Measurements from ENCODE around the gene RRP12.
"Not testable (repeated sequence)": the region's sequence is repeated elsewhere in the genome, so short reads cannot be mapped to it uniquely, and the experiment has no call there.

Gene RRP12

DNA sequence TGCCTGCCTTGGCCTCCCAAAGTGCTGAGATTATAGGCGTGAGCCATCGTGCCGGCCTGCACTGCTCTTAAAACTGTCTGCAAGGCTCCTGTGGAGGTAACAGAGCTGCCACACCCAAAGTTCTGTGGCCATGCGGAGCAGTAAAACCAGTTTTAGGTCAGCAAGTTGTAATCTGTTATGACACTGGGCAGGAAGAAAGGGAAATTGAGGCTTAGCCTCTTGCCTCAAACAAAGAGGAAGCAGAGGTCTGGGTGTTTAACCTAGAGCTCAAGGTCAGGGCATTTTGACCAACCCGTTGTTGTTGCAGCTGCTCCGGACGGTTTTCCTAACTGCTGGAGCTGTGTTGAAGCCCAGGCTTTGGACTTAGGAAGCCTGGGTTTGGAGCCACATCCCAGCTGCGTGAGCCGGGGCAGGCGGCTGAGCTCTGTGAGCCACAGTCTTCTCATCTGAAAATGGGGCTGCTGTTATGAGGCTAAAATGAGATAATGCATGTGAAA is 7.4 kb upstream of the RRP12 start:
- DNase-seq (ENCODE audit: low read depth in 2 of 2), result no peak

DNA sequence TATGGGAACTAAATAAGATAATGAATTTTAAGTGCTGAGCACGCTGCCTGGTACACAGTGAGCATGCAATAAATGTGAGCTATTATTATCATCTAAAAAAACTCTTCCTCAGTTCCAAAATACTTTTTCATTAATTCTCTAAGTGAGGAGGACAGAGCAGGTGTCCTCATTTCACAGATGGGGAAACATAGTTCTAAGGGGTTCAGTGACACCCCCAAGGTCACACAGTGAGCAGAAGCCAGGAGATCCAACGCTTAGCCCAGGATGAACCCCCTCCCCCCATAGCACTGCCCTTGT is 6.8 kb upstream of the RRP12 start:
- DNase-seq (ENCODE audit: low read depth in 2 of 2), result no peak

DNA sequence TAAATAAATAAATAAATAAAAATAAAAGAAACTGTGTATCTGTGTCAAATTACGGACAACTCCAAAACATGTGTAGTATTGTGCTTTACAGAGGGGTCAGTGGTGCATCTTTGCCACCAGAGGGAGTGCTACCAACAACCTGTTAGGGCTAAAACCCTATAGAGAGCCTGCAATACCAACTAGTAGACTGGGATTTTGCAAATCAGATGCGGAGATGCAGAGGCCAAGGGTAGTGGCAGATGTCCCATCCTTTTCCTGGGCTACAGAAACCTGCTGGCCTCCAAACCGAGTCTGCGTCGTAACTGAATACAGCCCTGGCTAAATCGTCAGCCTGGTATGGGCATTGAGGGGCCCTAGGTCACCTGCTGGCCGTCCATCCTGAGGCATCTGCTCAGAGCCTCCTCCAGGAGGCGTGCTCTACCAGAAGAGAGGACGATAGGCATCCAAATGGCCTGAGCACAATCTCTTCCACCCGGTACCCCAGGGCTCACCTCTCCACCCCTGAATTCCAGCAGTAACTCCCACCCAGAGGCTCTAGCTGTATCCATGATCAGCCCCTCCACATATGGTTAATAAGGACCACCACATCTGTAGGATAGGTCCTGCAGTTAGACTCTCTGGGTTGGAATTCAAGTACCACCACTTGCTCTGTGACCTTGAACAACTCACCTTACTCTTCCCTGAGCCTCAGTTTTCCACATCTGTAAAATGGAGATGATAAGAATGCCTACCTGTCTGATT is 6.2 kb upstream of the RRP12 start:
- no peak for DNase-seq (ENCODE audit: low read depth in 2 of 2)

DNA sequence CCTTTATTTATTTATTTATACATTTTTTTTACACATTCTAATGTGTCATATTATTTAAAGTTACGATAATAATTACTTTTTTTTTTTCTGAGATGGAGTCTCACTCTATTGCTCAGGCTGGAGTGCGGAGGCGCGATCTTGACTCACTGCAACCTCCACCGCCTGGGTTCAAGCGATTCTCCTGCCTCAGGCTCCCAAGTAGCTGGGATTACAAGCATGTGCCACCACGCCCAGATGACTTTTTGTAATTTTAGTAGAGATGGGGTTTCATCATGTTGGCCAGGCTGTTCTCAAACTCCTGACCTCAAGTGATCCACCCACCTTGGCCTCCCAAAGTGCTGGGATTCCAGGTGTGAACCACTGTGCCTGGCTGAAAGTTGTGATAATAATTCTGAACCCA is 5.3 kb upstream of the RRP12 start:
- not testable (repeated sequence) for DNase-seq (ENCODE audit: low read depth in 2 of 2)

DNA sequence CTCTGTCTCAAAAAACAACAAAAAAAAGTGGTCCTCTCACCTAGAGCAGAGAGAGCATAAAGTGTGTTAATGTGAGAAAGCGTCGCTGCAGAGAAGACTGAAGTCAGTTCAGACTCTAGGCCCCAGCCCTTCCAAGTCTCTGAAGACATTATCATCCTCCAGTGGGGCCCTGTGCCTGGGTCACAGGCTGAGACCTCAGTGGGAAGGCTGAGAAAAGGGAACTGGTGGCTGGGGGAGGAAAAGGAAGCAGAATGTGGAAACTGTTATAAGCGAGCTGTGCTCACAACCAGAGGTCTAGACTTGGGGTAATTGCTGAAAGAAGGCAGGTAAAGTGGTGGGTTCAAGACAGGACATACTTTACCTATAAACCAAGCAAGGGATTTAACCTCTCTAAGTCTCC is 4.9 kb upstream of the RRP12 start:
- DNase-seq (ENCODE audit: low read depth in 2 of 2), result no peak

DNA sequence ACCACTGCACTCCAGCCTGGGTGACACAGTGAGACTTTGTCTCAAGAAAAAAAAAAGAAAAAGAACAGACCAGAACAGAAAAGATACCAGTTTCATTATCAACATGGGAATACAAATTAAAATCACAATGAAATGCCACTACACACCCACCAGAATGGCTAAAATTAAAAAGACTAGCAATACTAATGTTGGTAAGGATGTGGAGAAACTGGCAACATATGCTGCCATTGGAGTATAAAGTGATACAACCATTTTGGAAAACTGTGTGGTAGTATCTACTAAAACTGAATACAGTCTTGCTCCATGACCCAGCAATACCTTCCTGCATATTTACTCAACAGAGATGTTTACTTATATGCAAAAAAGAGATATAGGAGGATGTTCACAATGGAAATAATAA is 2.9 kb upstream of the RRP12 start:
- no peak for DNase-seq (ENCODE audit: low read depth in 2 of 2)

DNA sequence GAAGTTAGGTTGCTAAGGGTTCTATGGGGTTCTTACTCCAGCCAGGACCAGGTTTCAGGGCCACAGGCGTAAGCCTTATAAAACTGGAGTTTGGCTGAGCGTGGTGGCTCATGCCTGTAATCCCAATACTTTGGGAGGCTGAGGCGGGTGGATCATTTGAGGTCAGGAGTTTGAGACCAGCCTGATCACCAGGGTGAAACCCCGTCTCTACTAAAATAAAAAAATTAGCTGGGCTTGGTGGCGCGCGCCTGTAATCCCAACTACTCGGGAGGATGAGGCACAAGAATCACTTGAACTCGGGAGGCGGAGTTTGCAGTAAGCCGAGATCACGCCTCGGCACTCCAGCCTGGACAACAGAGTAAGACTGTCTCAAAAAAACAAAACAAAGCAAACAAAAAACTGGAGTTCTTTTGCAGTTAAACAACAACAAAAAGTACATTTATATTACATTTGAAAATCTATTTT is 347 bp upstream of the RRP12 start:
- DNase-seq (ENCODE audit: low read depth in 2 of 2), result no peak

DNA sequence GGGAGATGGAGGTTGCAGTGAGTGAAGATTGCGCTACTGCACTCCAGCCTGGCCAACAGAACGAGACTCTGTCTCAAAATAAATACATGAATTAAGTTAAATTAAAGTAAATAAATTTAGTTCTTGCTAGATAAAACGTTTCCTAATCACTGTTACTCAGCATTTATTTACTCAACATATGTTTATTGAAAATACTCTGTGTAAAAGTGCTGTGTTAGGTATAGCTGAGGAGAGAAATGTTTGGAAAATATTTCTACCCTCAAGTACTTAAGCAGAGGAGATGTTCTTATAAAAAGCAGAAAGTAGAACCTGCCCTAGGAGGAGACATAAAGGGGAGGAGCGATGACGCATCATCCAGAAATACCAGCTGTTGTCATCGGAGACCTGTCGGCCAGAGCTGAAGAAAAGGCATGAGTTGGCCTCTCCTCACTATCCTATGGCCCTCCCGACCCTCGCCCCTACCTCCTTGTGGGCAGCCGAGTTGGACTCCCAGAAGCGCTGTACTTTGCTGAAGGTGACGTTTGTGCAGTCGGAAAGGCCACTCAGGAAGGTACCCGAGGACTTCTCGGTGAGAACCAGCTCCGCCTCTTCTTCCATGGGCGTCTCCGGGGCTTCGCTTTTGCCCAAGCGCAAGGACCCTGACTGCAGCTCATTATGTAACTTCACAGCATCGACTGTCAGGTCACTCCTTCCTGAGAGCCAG is 1.1 kb downstream of the RRP12 start:
- DNase-seq (ENCODE audit: low read depth in 2 of 2), result no peak

DNA sequence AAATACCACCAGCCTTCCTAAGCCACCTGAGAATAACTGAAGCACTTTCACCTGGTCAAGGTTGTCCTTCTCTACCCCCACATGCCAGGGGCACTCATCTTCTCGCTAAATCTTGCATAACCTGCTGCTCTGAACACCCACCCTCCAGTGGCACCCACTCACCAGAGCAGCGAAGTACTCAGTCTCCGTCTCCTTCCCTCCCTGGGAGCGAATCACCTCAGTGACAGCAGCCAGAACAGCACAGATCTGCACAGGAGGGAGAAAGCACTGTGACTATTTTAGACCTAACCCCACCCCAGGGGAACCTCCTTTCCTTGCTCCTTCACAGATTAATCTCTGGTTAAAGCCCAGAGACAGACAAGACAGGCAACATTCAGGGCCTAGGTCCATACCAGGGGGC is 5.1 kb downstream of the RRP12 start:
- DNase-seq (ENCODE audit: low read depth in 2 of 2), result no peak

DNA sequence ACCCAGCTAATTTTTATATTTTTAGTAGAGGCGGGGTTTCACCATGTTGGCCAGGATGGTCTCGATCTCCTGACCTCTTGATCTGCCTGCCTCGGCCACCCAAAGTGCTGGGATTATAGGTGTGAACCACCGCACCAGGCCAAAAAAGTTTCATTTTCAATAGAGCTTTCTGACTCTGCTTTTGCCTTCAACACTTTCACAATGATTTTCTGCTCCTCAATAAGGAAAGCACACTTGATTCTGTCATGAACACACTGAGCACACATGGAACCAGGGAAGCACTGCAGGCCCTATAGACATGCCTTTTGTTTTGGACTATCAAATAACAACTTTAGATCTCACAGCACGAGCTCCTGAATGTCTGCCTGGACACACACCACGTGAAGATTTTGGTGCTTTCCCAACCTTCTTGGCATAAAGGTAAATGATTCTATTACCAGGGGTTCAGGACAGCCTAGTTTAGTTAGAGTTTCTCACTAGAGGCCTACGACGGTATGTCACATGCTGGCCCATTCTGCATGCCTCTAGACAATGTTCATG is 8.0 kb downstream of the RRP12 start:
- no peak for DNase-seq (ENCODE audit: low read depth in 2 of 2)

DNA sequence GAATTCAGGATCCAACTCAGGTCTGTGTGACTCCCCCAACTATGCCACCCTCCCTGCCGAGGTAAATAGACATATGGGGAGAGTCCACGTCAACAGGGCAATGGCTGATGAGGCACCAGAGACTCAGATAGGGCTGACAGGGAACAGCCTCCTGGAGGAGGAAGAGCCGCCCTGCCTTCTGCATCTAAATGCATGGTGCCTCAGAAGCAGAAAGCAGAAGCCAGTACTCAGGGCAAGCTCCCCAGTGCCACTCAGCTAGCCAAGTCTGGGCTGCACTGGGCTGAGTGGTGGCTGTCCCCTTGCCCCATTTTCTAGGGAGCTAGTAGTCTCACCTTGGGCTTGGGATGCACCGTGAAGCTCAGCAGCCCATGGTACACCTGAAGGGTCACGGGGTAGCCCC is 11.0 kb downstream of the RRP12 start:
- DNase-seq (ENCODE audit: low read depth in 2 of 2), result no peak

DNA sequence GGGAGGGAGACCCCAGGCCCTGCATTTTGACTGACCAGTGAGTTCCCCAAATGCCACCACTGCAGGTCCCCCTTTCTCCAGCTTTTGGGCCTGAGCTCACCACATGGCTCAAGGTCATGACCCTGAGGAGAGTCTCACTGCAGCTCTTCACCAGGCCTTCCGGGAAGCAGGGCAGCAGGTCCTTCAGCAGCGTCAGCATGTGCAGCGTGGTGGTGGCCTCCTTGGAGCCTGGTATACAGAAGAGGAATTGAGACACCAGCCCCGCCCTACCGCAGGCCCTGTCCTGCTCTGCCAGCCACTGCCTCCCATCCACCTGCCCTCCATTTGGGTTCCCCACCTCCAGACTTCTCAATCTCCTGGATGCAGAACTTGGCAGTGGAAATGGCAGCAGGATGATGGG is 13.0 kb downstream of the RRP12 start:
- DNase-seq (ENCODE audit: low read depth in 2 of 2), result no peak

DNA sequence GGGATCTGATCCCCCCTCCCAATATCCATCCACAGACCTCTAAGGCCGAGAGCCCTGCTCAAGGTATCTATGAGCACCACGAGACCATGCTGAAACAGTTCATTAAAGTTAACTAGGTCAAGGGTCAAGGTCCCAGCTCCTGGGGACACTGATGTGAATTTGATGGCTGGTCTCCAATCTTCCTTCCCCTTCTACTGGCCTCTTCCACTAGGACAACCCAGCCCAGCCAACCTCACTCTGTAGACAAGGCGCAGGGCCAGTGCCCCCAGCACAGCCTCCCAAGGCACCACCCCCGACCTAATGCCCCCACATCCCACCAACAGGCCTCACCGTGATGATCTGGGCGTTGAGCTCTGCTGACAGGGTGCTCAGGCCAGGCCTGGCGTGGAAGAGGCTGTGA is 15.6 kb downstream of the RRP12 start:
- DNase-seq (ENCODE audit: low read depth in 2 of 2), result no peak

DNA sequence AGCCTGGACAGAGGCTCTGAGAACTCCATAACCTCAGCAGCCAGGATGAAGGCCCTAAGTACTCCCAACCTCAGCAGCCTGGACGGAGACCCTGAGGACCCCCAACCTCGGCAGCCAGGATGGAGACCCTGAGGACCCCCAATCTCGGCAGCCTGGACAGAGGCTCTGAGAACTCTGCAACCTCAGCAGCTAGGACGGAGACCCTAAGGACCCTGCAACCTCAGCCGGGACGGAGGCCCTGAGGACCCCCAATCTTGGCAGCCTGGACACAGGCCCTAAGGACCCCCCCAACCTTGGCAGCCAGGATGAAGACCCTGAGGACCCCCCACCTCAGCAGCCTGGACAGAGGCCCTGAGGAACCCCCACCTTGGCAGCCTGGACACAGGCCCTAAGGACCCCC is 16.5 kb downstream of the RRP12 start:
- no peak for DNase-seq (ENCODE audit: low read depth in 2 of 2)

DNA sequence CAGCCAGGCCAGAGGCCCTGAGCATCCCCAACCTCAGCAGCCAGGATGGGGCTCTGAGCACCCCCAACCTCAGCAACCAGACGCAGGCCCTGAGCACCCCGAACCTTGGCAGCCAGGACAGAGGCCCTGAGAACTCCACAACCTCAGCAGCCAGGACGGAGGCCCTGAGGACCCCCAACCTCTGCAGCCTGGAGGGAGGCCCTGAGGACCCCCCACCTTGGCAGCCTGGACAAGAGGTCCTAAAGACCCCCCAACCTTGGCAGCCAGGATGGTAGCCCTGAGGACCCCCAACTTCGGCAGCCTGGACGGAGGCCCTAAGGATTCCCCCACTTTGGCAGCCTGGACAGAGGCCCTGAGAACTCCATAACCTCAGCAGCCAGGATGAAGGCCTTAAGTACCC is 17.0 kb downstream of the RRP12 start:
- no peak for DNase-seq (ENCODE audit: low read depth in 2 of 2)

DNA sequence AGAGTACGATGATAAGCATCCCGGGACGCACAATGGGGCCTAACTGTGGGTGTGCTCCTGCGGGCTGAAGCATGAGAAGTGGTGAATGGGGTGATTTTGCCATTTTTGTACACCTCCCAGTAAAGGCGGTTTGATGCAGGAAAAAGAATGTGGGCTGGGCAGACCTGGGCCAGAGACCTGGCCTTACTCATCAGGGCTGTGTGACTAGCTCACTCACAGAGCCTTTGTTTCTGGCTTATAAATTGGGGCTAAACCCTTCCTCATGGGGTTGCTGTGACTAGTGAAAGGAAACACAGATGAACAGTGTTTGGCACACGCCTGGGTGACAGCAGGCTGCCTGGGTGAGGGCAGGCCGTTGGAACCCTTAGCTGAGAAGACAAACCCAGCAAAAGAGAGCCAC is 18.0 kb downstream of the RRP12 start:
- DNase-seq (ENCODE audit: low read depth in 2 of 2), result no peak

DNA sequence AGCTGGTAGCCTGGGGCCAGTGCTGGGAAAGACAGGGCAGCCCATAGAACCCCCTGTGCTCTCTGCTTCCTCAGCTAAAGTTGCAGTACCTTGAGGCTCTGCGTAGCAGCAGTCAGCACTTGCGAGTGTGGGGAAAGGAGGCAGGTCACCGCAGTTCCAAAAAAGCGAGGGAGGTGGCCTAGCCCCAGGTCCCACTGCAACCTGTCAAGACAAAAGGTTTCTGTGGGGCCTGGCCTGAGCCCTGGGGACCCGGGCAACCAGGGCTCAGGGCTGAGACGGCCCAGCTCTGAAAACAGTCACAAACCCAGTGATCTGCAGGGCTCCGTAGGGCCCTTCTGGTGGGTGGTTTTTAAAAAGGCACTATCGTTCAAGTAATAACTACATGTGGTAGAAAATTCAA is 19.5 kb downstream of the RRP12 start:
- no peak for DNase-seq (ENCODE audit: low read depth in 2 of 2)

DNA sequence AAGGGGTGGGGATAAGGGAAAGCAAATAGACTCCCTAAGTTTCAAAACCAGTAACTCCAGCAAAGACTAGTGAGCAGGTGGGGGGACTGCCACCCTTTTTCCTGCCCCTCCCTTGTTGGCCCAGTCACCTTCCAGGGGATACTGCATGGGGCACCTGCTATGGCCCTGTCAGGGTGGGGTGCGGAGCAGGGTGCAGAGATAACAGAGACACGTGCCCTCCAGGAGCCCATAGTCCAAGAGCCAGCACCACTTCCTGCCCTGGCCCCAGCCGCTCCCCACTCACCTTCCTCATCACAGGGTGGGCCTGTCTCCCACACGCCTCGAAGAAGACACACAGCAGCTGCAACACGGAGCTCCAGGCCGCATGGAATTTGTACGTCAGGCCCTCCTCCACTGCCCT is 20.6 kb downstream of the RRP12 start:
- DNase-seq (ENCODE audit: low read depth in 2 of 2), result no peak

DNA sequence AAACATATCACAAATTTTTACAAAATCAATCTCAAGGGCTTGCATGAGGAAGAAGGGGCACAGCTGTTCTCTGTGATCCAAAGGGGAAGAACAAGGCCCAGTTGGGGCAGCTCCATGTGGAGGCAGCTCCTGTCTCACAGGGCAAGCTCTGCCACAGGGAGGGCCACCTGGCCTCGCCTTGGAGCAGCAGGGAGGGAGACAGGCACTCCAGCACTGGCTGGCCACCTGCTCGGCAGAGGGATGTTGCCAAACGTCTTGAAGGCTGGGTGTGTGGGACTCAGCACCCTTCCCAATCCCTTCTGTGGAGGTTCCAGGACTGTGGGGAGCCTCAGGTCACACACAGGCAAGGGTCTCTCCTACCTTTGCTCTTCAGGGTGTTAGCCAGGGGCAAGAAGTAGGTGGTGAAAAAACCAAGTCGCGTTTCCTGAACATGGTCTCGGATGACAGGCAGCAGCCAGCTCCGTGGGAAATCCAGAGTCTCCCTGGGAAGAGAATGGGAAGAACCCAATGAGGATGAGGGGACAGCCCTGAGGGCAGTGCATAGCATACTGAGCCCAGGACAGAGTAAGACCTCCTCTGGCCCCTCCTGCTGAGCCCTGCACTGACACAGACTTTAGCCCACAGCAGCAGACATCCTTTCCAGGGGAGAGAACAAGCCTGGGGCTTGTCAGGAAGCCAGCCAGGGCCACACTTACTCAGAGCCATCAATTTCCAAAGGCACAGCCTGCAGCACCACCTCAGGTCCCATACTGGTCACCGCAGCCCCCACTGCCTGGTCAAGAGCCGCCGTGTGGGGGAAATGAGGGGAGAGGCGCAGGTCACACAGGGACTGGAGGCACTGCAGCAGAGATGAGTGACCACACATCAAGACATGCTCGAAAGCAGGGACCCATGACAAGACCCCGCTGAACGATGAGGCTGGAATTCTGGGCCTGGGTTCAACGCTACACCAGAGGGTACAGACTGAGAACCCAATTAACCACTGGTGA is 21.9 kb downstream of the RRP12 start:
- no peak for DNase-seq (ENCODE audit: low read depth in 2 of 2)

DNA sequence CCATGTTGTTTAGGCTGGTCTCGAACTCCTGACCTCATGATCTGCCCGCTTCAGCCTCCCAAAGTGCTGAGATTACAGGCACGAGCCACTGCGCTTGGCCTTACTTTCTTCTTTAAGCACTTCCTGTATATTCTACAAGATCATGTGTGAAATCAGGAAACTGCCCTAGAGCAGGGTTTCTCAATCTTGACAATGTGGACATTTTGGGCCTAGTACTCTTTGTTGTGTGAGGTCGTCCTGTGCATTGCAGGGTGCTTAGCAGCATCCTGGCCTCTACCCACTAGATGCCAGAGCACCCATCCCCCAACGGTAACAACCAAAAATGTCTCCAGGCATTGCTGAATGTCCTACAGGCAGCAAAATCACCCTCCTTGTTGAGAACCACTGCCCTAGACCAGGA is 24.7 kb downstream of the RRP12 start:
- no peak for DNase-seq (ENCODE audit: low read depth in 2 of 2)

DNA sequence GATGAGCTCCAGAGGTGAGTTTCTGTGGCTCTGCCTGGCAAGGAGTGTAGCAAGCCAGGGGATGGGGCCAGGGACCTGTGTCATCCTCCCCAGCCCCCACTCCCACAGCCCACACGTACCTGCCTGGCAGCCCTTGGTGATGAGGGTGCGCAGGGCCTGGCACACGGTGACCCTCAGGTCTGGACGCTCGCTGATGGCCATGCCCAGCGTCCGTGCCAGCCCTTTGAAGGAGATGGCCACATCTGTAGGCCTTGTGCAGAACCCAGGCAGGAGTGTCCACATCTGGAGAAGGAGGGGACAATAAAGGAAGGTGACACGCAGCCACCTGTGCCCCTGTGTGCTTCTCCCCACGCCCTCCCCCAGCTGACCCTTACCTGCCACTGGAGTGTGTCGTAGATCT is 27.7 kb downstream of the RRP12 start:
- DNase-seq (ENCODE audit: low read depth in 2 of 2), result no peak

DNA sequence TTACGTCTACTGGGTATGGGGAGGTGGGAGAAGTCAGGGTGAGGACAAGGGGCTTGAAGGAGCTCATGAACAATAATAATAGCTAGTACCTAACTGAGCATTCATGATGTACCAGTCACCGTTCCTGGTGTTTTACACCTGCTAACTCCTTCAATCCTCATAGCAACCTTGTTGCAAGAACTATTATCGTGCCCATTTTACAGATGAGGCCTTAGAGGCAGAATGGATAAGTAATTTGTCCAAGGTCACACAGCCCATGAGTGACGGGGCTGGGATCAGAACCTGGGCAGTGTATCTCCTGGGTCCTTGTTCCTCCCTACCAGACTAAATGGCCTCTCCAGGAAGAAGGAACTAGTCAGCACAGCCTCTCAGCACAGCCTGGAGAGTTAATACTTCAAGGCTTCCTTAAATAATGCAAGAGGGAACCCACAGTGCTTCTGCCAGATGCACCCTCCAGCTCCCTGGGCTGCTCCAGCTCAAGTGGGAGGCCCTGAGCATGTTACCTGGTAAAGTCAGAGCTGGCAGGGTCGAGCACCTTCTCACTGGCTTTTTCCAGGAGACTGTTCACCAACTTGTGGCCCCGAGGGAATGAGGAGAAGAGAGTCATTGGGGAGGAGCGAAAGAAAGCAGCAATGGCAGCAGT is 28.8 kb downstream of the RRP12 start:
- no peak for DNase-seq (ENCODE audit: low read depth in 2 of 2)

Data from stimulated activated CD8-positive, alpha-beta memory T cell treated with anti-CD3 and anti-CD28 coated beads, Interleukin-15, amount 100 ng/mL, for 4 hours (primary cell).